Right ventricle myocardium inferior (tissue), 1 donor: ENCODE data around the gene SUSD4. TPM values are rescaled to one million over a fixed set of nuclear protein-coding genes. Genes with fewer than 3 reads are reported as not detected.
A peak's percentile ranks its signal among the peaks of the same experiment; 100 is the strongest.
"Not testable (repeated sequence)": the region's sequence is repeated elsewhere in the genome, so short reads cannot be mapped to it uniquely, and the experiment has no call there.

Experiments used
- ATAC-seq: fragments of 200-7000 bp; cut with Tn5 transposase; one replicate; pipeline ENCODE4 v1.9.1; 2020; ENCODE audit warnings: mild to moderate bottlenecking, moderate library complexity
- DNase-seq: peaks from one replicate; pipeline ENCODE4 v3.0.0; 2021; ENCODE audit errors: missing footprints
- intact Hi-C: fragments of 100-400 bp; cut with DNase I; formaldehyde crosslinking; loops from one replicate; pipeline ENCODE4 v1.11.0; 2022
- total RNA-seq: library from RNA; stranded (reverse); fragmentation: NEBNext Ultra II Directional; extraction: Animal tissue kit (Norgen Biotek cat#: 25700); gene quantifications from one replicate; pipeline ENCODE4 v1.2.1, GENCODE V29; 2021
- donor health status: DM: no; HTN: yes; CAD: no; lungs with severe emphysema.

Gene SUSD4
- total RNA-seq, 1 donor from 2014 or later, result 8.7 TPM

DNA sequence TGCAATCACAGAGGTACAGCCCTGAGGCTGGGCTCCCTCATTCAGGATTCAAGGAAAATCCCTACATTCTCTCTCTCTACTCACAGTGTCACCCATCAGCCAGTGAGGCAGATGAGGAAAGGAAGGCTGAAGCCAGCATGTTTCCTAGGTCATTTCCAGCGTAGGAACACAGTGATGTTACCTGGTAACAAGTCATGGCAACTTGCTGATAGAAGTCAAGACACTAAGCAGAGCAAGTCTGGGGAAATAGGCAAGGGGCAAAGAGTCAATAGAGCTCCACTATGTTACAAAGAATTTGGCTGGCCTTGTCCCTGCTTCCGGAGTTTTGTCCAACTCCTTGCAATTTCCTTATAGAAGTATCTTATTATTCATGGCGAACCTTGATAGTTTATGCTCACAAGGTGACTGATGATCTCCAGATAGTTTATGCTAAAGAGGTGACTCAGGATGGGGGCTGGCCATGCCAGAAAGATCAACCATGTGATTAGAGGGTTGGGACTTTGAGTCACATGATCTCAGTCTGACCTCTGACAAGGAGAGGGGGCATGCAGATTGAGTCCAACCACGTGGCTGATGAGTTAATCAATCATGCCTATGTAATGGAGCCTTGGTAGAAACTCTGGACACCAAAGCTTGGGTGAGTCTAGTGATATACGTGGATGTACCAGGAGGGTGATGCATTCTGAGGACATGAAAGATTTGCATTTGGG lies 51.1 kb downstream of the SUSD4 start:
- ATAC-seq (no peak), DNase-seq (no peak)
- intact Hi-C loops, result no loop called here

DNA sequence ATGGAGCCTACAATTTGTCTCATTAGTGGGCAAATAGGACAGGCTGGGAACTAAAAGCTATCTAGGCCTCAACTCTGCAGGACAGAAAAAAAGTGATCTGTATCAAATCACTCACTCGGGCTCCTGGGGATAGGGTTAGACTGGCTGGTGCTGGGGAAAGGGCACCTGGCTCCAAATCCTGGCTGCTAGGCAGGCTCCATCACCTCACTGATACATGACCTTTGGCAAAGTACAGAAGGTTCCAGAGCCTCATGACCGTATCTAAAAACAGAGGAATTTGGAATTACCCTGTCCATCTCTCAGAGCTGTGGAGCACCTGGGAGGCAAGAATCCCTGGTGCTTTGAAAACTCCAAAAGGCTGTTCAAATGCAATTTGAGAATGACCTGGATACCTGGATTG lies 51.7 kb downstream of the SUSD4 start:
- DNase-seq (no peak), ATAC-seq (no peak)
- intact Hi-C loops, result no loop called here

DNA sequence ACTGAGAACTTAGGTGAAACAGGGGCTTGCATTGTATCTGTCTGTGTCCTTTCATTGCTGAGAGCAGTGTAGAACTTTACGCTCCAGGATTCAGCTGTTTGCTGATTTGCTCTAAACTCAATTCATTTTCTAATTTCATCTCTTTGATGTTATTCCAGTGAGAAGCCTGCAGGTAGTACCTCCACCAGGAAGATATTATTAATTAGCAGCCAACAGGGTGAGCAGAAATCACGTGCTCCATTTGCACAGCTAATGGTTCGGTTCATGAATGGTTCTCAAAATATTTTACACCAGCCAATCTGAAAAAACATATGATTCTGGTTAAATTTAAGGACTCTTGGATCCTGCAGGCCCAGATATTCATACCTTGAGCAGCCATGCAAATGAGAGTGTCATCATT lies 52.1 kb downstream of the SUSD4 start:
- DNase-seq (no peak), ATAC-seq (no peak)
- intact Hi-C loops, result no loop called here

DNA sequence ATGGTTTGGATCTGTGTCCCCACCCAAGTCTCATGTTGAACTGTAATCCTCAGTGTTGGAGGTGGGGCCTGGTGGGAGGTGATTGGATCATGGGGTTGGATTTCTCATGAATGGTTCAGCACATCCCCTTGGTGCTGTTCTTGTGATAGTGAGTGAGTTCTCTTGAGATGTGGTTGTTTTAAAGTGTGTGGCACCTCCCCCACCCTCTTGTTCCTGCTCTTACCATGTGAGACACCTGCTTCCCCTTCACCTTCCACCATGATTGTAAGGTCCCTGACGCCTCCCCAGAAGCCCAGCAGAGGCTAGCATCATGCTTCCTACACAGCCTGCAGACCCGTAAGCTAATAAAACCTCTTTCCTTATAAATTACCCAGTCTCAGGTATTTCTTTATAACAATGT lies 55.8 kb downstream of the SUSD4 start:
- no peak for ATAC-seq
- no peak for DNase-seq
- intact Hi-C loops, result no loop called here

DNA sequence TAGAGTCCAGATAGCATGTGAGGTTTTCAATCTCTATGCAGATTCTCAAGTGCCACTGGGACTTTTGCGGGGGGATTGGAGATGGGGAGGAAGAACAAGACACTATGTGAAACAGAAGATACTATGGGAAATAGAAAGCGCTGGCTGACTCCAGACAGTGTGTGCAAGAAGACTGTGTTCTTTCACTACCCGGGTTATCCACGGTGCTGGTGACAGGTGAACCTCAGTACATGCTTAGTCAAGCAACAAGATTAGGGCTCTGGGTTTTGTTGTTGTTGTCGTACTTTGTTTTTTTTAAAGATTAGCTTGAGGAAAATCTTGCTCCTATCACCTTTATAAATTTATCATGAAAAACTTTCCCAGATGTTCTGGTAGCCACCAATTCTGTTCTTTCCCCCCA lies 56.4 kb downstream of the SUSD4 start:
- intact Hi-C loops, result no loop called here
- DNase-seq, result no peak
- no peak for ATAC-seq

DNA sequence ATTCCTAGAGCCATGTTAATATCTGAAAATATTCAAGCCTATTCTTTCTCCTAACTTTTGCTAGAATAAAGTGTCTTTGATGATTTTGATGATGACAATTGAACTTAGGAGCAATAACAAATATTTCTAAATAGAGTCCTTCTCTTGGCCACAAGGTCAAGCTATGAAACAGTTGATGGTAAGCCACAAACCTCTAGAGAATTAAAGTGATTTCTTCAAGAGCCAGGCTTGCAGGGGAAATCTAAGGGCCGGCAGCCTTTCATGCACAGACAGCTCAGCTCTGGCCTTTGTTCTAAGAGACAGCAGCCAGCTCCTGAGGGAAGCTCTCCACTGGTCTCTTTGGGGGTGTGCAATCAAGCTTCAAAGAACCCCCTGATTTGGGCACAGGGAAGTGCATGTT lies 59.0 kb downstream of the SUSD4 start:
- DNase-seq, result no peak
- intact Hi-C loops, result no loop called here
- no peak for ATAC-seq

DNA sequence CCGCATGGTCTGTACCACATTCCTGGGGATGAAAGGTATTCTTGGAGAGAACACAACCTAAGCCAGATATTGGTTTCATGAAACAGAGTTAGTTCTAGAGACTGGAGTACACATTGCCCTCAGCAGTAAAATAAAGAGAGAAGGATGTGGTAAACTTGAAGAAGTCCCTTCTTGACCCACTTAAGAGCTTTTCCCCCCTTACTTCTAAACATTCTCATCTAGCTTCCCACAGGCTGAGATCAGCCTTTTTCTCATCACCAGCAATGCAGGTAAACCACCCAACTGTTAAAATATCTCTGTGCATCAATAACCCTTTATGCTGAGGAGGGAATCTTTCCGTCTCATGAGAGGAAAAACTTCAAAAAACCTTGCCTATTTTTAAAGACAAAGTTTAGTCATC lies 62.6 kb downstream of the SUSD4 start:
- intact Hi-C loops, result no loop called here
- DNase-seq (no peak), ATAC-seq (no peak)

DNA sequence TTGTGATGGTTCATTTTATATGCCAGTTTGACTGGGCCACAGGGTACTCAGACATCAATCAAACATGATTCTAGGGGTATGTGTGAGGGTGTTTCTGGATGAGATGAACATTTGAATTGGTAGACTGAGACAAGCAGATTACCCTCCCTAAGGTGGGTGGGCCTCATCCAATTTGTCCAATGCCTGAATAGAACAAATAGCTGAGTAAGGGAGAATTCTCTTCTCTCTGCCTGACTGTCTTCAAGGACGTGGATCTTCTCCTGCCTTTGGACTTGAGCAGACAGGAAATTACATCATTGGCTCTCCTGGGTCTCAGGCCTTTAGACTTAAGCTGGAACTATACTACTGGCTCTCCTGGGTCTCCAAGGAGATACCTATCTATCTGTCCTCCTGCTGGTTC lies 64.4 kb downstream of the SUSD4 start:
- ATAC-seq (no peak), DNase-seq (no peak)
- intact Hi-C loops, result no loop called here

DNA sequence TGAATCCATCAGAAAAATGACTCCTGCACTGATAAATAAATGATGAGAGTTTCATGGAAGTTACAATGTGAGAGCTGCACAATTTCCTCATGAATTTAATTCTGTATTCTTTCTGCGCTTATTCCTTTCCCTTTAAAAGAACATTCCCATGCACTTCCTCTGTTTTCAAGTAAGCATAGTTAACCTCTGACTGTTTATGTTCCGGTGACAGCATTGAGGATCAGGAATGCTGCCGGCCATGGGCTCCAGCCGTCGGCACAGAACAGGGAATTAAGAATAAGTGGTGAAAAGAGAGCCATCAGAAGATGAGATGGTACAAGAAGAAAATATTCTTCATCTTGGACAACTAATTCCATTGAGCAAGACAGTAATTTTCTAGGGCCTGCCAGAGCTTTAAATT lies 65.3 kb downstream of the SUSD4 start:
- intact Hi-C loops, result no loop called here
- no peak for DNase-seq
- no peak for ATAC-seq

DNA sequence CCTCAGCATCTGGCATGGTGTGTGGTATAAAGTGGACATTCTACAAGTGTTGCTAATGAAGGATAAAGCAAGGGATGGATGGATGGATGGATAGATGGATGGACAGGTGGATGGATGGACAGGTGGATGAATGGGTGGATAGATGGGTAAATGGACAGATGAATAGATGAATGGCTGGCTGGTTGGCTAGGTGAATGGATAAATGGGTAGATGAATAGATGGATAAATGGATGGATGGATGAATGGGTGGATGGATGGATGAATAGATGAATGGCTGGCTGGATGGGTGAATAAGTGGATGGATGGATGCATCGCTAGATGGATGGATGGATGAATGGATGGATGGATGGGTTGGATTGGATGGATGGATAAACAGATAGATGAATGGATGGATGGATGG lies 66.2 kb downstream of the SUSD4 start:
- DNase-seq (no peak), ATAC-seq (no peak)
- intact Hi-C loops, result no loop called here

DNA sequence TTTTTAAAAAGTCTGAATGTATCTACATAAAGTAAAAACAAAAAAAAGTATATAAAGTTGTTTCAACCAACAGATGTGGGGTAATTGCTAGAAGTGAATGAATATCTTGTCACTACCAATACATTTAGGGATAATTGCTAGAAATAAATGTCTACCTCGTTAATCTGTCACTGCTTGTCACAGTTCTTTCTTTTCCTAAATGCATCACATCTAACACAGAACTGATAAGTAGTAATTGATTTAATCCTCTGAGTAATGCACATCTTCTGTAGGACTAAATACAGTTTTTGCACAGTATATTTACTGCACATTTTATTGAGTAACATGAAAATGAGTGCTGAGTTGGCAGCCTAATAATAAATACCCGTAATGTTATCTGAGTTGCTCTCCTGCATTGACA lies 72.2 kb downstream of the SUSD4 start:
- intact Hi-C loops, result no loop called here
- ATAC-seq, result no peak
- no peak for DNase-seq

DNA sequence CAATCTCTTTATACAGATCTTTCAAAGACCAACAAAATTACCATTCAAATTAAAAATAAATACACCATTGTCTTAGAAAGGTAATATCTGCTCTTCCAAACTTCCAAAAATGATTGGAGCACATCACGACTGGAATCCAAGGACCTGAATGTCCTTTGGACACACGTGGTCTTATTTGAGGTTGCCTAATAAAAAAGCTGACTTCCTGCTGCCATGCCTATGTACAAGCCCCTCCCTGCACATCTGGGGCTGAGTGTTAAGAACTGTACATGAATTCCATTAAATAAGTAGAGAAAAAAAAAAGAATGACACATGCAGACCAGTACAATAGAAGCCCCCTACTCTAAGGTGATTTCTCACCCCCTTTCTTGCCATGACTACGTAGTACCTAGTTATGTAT lies 73.6 kb downstream of the SUSD4 start:
- ATAC-seq (no peak), DNase-seq (no peak)
- intact Hi-C loops, result no loop called here

DNA sequence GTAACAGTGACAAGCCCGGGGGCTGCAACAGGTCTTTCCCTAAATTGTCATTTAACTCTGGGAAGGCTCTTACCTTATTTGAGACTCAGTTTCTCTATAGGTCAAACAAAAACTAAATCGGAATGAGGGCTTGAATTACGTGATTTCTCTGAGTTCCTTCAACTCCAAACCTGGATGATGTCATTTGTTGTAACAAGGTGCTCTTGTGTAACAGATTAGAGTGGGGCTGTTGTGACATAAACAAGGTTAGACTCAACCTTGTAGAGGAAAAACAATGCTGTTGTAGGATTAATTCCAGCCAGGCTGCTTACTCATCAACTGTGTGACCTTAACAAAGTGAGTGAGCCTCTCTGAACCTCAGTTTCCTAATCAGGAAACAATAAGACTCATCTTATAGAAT lies 74.4 kb downstream of the SUSD4 start:
- intact Hi-C loops, result no loop called here
- no peak for ATAC-seq
- no peak for DNase-seq

DNA sequence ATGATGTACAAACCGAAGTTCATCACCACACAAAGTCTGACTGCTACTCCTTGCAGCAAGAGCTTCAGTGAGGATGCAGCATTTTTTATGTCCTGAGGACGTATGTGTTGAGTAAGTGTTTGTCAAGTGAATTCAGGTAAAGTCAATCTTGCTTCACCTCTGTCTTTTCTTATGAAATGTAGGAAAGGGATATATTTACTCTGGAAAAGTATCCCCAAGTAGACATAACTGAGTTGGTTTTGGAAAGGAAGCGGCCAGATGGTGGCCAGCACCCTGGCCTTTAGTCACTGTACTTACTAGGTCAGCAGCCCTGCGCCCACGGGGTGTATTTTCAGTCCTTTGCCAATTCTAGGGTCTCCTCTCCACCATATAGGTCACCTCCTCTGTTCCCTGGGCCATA lies 75.2 kb downstream of the SUSD4 start:
- no peak for ATAC-seq
- intact Hi-C loops, result no loop called here
- DNase-seq, result no peak

DNA sequence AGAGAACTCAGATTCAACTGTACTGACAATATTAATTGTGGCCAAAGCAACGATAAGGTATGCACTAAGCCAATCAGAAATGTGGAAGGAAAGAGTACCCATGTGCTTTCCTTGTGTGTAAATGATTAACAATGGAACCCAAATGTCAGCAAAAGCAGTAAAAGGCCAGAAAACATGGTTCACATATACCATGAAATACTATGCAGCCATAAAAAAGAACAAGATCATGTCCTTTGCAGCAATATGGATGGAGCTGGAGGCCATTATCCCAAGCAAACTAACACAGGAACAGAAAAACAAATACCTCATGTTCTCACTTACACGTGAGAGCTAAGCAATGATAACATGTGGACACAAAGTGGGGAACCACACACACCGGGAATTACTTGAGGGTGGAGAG lies 78.5 kb downstream of the SUSD4 start:
- DNase-seq (no peak), ATAC-seq (no peak)
- intact Hi-C loops, result no loop called here

DNA sequence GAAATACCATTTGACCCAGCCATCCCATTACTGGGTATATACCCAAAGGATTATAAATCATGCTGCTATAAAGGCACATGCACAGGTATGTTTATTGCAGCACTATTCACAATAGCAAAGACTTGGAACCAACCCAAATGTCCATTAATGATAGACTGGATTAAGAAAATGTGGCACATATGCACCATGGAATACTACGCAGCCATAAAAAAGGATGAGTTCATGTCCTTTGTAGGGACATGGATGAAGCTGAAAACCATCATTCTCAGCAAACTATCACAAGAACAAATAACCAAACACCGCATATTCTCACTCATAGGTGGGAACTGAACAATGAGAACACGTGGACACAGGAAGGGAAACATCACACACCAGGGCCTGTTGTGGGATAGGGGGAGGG lies 80.3 kb downstream of the SUSD4 start:
- ATAC-seq, intact Hi-C loops, DNase-seq: not testable (repeated sequence)

DNA sequence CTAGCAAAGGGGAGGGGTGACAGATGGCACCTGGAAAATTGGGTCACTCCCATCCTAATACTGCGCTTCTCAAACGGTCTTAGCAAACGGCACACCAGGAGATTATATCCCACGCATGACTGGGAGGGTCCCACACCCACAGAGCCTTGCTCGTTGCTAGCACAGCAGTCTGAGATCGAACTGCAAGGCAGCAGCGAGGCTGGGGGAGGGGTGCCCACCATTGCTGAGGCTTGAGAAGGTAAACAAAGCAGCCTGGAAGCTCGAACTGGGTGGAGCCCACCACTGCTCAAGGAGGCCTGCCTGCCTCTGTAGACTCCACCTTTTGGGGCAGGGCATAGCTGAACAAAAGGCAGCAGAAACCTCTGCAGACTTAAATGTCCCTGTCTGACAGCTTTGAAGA lies 85.7 kb downstream of the SUSD4 start:
- intact Hi-C loops, ATAC-seq, DNase-seq: not testable (repeated sequence)

DNA sequence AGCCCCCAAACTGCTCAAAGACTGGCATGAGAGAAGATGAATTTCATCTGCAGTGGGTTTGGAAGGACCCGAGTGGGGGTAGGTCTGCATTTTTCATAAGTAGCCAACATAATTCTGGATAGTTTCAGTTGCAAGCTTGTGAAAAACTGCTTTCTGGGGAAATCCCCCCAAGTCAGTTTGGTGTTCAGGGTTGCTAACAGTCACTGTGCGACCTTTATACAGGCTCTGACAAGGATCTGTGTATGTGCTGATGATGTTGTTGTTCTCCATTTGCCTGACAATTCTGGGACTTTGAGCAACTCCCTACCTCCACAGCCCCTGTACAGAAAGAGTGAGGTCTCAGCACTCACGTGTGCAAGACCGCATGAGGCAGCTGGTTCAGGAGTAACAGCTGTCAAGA lies 87.9 kb downstream of the SUSD4 start:
- intact Hi-C loops, result no loop called here
- no peak for ATAC-seq
- DNase-seq, result no peak

DNA sequence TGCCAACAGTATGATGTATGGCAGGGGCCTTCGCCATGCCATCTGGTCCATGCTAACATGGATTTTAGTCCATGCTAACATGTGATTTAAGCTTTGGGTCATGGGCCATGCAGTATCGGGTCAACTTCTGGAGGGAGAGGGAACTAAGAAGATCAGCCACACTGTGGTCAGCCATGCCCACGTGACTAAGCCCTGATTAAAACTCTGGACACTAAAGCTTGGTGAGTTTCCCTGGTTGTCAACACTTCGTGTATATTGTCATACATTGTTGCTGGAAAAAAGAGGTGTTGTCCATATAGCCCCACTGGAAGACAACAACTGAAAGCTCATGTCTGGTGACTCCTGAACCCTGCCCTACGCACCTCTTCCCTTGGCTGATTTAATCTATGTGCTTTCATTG lies 90.5 kb downstream of the SUSD4 start:
- DNase-seq (no peak), ATAC-seq (peak; percentile 16)
- intact Hi-C loops, result no loop called here

DNA sequence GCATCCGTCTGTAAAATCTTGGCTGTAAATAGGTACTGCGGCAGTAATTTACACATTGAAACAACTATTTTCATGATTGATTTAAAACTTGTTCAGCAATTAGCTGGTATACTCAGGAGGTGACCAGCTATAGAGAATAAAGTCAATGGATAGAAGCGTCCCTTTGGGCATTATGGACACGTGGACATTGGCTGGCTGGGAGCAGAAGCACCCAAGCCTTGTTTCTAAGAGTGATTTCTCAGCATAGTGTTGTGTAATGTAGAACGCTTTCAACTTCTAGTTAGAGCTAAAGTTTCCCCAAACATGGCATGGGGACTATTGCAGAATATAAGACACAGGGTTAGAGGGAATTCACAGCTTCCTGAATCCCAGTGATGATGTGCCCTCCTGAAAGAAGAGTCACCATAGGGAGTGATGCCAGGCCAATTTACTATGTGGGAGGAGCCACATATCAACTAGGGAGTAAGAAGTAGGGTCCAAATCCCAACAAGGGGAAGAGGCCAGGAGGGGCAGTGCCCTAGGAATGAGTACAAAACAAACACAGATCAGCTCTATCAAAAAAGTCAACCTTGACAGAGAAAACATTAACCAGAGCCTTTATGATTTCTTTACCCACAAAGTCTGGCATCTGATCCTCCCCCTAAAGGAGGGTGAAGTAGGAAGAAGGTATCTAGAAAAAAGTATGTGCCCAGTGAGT lies 92.7 kb downstream of the SUSD4 start:
- intact Hi-C loops, result no loop called here
- ATAC-seq, result no peak
- no peak for DNase-seq

DNA sequence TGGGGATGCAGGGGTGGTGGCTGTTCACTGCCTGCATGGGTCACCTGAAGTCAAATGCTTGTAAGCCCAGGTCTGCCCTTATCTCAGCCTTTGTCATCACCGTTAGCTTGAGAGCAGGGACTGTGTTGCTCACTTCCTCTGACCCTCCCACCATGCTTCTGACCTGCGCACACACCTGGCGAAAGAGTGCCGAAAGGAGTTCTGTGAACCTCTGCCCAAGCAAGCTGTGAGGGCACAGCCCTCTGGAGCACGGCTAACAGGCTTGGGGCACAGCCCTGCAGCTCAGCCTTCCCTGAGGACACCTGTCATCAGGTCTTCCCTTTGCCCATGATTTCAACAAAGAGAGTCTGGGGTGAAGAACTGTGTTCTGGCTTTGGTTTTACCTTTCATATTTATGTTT lies 93.8 kb downstream of the SUSD4 start:
- no peak for DNase-seq
- ATAC-seq, result no peak
- intact Hi-C loops, result no loop called here
